ENCODE results near the gene FZD1.

FZD1 gene

GRCh38 chr7:91264046-91264923 lies at the start of gene FZD1:
Gene FZD1, plus strand, starts transcription at chr7:91264433. Its CDS starts 448 bp downstream, at chr7:91264881.
- DNase-seq (ENCODE audit: low read depth, low spot score), result no peak

- DNase-seq (ENCODE audit: low read depth, low spot score), result no peak
Observed at GRCh38 chr7:91226411-91226810, 37.8 kb upstream of the FZD1 start.

- no peak for DNase-seq (ENCODE audit: low read depth, low spot score)
Observed at GRCh38 chr7:91228327-91228726, 35.9 kb upstream of the FZD1 start.

- no peak for DNase-seq (ENCODE audit: low read depth, low spot score)
Observed at GRCh38 chr7:91228927-91229558, 35.2 kb upstream of the FZD1 start.

- DNase-seq (ENCODE audit: low read depth, low spot score), result no peak
Observed at GRCh38 chr7:91230100-91230499, 34.1 kb upstream of the FZD1 start.

GRCh38 chr7:91230503-91230902 lies 33.7 kb upstream of the FZD1 start:
- no peak for DNase-seq (ENCODE audit: low read depth, low spot score)

GRCh38 chr7:91233212-91233611 lies 31.0 kb upstream of the FZD1 start:
- no peak for DNase-seq (ENCODE audit: low read depth, low spot score)

GRCh38 chr7:91235211-91235832 lies 28.9 kb upstream of the FZD1 start:
- DNase-seq (ENCODE audit: low read depth, low spot score), result no peak

- DNase-seq (ENCODE audit: low read depth, low spot score), result no peak
Observed at GRCh38 chr7:91239171-91239604, 25.0 kb upstream of the FZD1 start.

- no peak for DNase-seq (ENCODE audit: low read depth, low spot score)
Observed at GRCh38 chr7:91239772-91240171, 24.5 kb upstream of the FZD1 start.

GRCh38 chr7:91240376-91240941 lies 23.8 kb upstream of the FZD1 start:
- no peak for DNase-seq (ENCODE audit: low read depth, low spot score)

GRCh38 chr7:91242097-91242844 lies 22.0 kb upstream of the FZD1 start:
- no peak for DNase-seq (ENCODE audit: low read depth, low spot score)

- no peak for DNase-seq (ENCODE audit: low read depth, low spot score)
Observed at GRCh38 chr7:91243591-91244301, 20.5 kb upstream of the FZD1 start.

GRCh38 chr7:91247500-91247899 lies 16.7 kb upstream of the FZD1 start:
- no peak for DNase-seq (ENCODE audit: low read depth, low spot score)

- DNase-seq (ENCODE audit: low read depth, low spot score), result no peak
Observed at GRCh38 chr7:91248996-91249395, 15.2 kb upstream of the FZD1 start.

- no peak for DNase-seq (ENCODE audit: low read depth, low spot score)
Observed at GRCh38 chr7:91249506-91250233, 14.6 kb upstream of the FZD1 start.

GRCh38 chr7:91250706-91251105 lies 13.5 kb upstream of the FZD1 start:
- no peak for DNase-seq (ENCODE audit: low read depth, low spot score)

GRCh38 chr7:91251877-91252276 lies 12.4 kb upstream of the FZD1 start:
- no peak for DNase-seq (ENCODE audit: low read depth, low spot score)

- DNase-seq (ENCODE audit: low read depth, low spot score), result no peak
Observed at GRCh38 chr7:91263384-91264045, 718 bp upstream of the FZD1 start.

Measured in activated naive CD8-positive, alpha-beta T cell treated with anti-CD3 and anti-CD28 coated beads, Interleukin-2, amount 50 U/mL, for 16 hours (primary cell).